ENCODE measurements around the gene SSTR1.

GRCh38 chr14:38187528-38187927, 20.2 kb upstream of the SSTR1 start:
- TF ChIP-seq CTCF (IDR thresholded peaks at IDR 0.05 in 4 of 5, conservative IDR thresholded peaks at IDR 0.05 in 1 of 5): no peak
- no peak for TF ChIP-seq POLR2A (IDR thresholded peaks at IDR 0.05)

All from gastrocnemius medialis (tissue), 4 donors.